A549 (cell line): ENCODE results near the gene ABCB8. TPM values are rescaled to one million over a fixed set of nuclear protein-coding genes. Genes with fewer than 3 reads are reported as not detected.

ENCODE experiments used
- ATAC-seq, 2 experiments: fragments of 200-7000 bp in 1 of 2; fragments of >200 bp in 1 of 2; cut with Nextera tagmentation in 1 of 2; cut with Tn5 transposase in 1 of 2; 3 replicates each; pipeline versions ENCODE4 v1.8.0 to v1.9.1; 2018 to 2020; ENCODE audit warnings: mild to moderate bottlenecking in 1 of 2, moderate library complexity in 1 of 2
- CTCF ChIA-PET: fragments of 300-600 bp; sonication (Branson Sonifier 250); formaldehyde crosslinking; extraction: SDS; loops from one replicate; lab custom pipeline; 2021; ENCODE audit warnings: antibody characterized with exemption, inconsistent platforms; lab: Yijun Ruan, JAX
- POLR2A ChIA-PET: fragments of 350-600 bp; formaldehyde crosslinking; extraction: SDS; loops from one replicate; lab custom pipeline; 2021; ENCODE audit warnings: antibody characterized with exemption, inconsistent platforms; lab: Yijun Ruan, JAX
- DNase-seq, 2 experiments: peaks; one replicate each; pipeline versions ENCODE4 v3.0.0 to v3.0.0-alpha.2; 2011 to 2016; ENCODE audit warnings: low read depth in 1 of 2, low spot score in 1 of 2
- FAIRE-seq: peaks from 2 replicates; lab custom pipeline; 2011; peaks lifted over from hg19 to GRCh38; lab: Jason Lieb, UNC
- H3K27ac ChIP-seq, 2 experiments: fragments of >200 bp; sonication (Bioruptor Twin); formaldehyde crosslinking; 3 replicates each; pipeline ENCODE4 v1.5.1; 2016 to 2017
- H3K4me1 ChIP-seq: fragments of >200 bp; sonication (Bioruptor Twin); formaldehyde crosslinking; 3 replicates; pipeline ENCODE4 v1.6.1; 2016
- H3K4me2 ChIP-seq: fragments of >200 bp; sonication (Bioruptor Twin); formaldehyde crosslinking; 3 replicates; pipeline ENCODE4 v1.6.1; 2016
- H3K4me3 ChIP-seq: fragments of >200 bp; sonication (Bioruptor Twin); formaldehyde crosslinking; 3 replicates; pipeline ENCODE4 v1.5.1; 2016
- H3K9me3 ChIP-seq: fragments of >200 bp; sonication (Bioruptor Twin); formaldehyde crosslinking; 3 replicates; pipeline ENCODE4 v1.6.1; 2016
- ATOH8 ChIP-seq: fragments of 250-450 bp; sonication (Bioruptor Pico); IDR thresholded peaks from 2 replicates; pipeline ENCODE4 v1.5.0; 2020; ENCODE audit warnings: low read depth, mild to moderate bottlenecking, moderate library complexity
- BCL3 ChIP-seq: fragments of >200 bp; sonication (Bioruptor Twin); formaldehyde crosslinking; IDR thresholded peaks from 3 replicates; pipeline ENCODE4 v1.6.1; 2016
- BHLHE40 ChIP-seq: IDR thresholded peaks from 2 replicates; pipeline ENCODE4 v1.6.1; 2012; ENCODE audit warnings: low read depth, low read length, inconsistent platforms
- CBX2 ChIP-seq: fragments of 200-600 bp; sonication (generic); IDR thresholded peaks from 2 replicates; pipeline ENCODE4 v1.6.1; 2016; ENCODE audit warnings: low read depth, mild to moderate bottlenecking, borderline replicate concordance
- EHF ChIP-seq: fragments of 250-450 bp; sonication (Bioruptor Pico); IDR thresholded peaks from 2 replicates; pipeline ENCODE4 v1.5.0; 2020; ENCODE audit warnings: mild to moderate bottlenecking
- EHMT2 ChIP-seq: fragments of 200-600 bp; sonication (generic); IDR thresholded peaks from 2 replicates; pipeline ENCODE4 v1.6.1; 2016; ENCODE audit warnings: antibody characterized with exemption, low read depth, mild to moderate bottlenecking, moderate library complexity
- FOSB ChIP-seq: fragments of 250-450 bp; sonication (Bioruptor Pico); IDR thresholded peaks from 2 replicates; pipeline ENCODE4 v1.5.0; 2020; ENCODE audit warnings: mild to moderate bottlenecking, moderate library complexity
- HDAC2 ChIP-seq: fragments of 200-600 bp; sonication (generic); IDR thresholded peaks from 2 replicates; pipeline ENCODE4 v1.6.1; 2016
- HOXB13 ChIP-seq: fragments of 250-450 bp; sonication (Bioruptor Pico); IDR thresholded peaks from 2 replicates; pipeline ENCODE4 v1.5.0; 2020; ENCODE audit warnings: low read depth, mild to moderate bottlenecking, moderate library complexity
- JUNB ChIP-seq: fragments of >200 bp; sonication (Bioruptor Twin); formaldehyde crosslinking; IDR thresholded peaks from 2 replicates; pipeline ENCODE4 v1.6.1; 2016
- MAFK ChIP-seq: fragments of 450-650 bp; IDR thresholded peaks from 2 replicates; pipeline ENCODE4 v1.6.1; 2014; ENCODE audit not compliant: partially characterized antibody
- MAX ChIP-seq: IDR thresholded peaks from 2 replicates; pipeline ENCODE4 v1.6.1; 2012
- MAZ ChIP-seq: fragments of 150-350 bp; IDR thresholded peaks from 2 replicates; pipeline ENCODE4 v1.6.1; 2014; ENCODE audit warnings: antibody characterized with exemption, low read depth, low read length, borderline replicate concordance
- NPAS2 ChIP-seq: fragments of 250-450 bp; sonication (Bioruptor Pico); IDR thresholded peaks from 2 replicates; pipeline ENCODE4 v1.8.0; 2022; ENCODE audit warnings: mild to moderate bottlenecking, moderate library complexity, borderline replicate concordance
- PBX3 ChIP-seq: IDR thresholded peaks from 2 replicates; pipeline ENCODE4 v1.6.1; 2012
- POLR2AphosphoS2 ChIP-seq: conservative IDR thresholded peaks from 2 replicates; pipeline ENCODE4 v1.6.1; 2012; ENCODE audit warnings: low read length, improper control_type of control experiment, inconsistent platforms
- RCOR1 ChIP-seq: fragments of 150-350 bp; IDR thresholded peaks from 2 replicates; pipeline ENCODE4 v1.6.1; 2014; ENCODE audit warnings: antibody characterized with exemption, low read length, low read depth
- RFX5 ChIP-seq: fragments of 450-650 bp; IDR thresholded peaks from 2 replicates; pipeline ENCODE4 v1.7.1; 2014; ENCODE audit warnings: antibody characterized with exemption, mild to moderate bottlenecking, moderate library complexity
- RNF2 ChIP-seq: fragments of 200-600 bp; sonication (generic); IDR thresholded peaks from 2 replicates; pipeline ENCODE4 v1.6.1; 2016; ENCODE audit warnings: low read depth, mild to moderate bottlenecking, antibody characterized with exemption, moderate library complexity, borderline replicate concordance
- SREBF2 ChIP-seq: fragments of 450-650 bp; IDR thresholded peaks from 2 replicates; pipeline ENCODE4 v1.6.1; 2014; ENCODE audit warnings: mild to moderate bottlenecking, moderate library complexity
- ZNF302 ChIP-seq: fragments of 250-450 bp; sonication (Bioruptor Pico); IDR thresholded peaks from 2 replicates; pipeline ENCODE4 v1.9.0; 2021; ENCODE audit warnings: inconsistent platforms, mild to moderate bottlenecking, moderate library complexity
- whole genome bisulfite sequencing: methylation state at CpG from one replicate; pipeline ENCODE4 v1.1.6; 2017; ENCODE audit errors: missing lambda C conversion rate; 5-methylcytosine and 5-hydroxymethylcytosine counted together
- polyA plus RNA-seq, 4 experiments: library from polyadenylated mRNA; depleted of rRNA in 3 of 4; stranded (reverse); fragments of >200 nt; fragmentation: RNase III in 1 of 4; extraction: RNeasy Plus Mini Kit Qiagen cat#74134 plus additional on column Dnase treatment in 1 of 4; gene quantifications; 2 replicates in 3 of 4; 3 replicates in 1 of 4; pipeline ENCODE4 v1.2.3, GENCODE V29; 2011 to 2017

ABCB8 gene
- polyA plus RNA-seq, 2 of the 4 experiments (the other 2 are of a cell fraction), result 19.6 to 41.1 TPM

GRCh38 chr7:150999001-150999400, 29.2 kb upstream of the ABCB8 start:
- no peak overlapping the region for H3K4me3 ChIP-seq
- WGBS, result 83% methylated on average over 4 of the region's 12 CpGs
- ChIA-PET CTCF (interaction anchor here (1.0 to 1.9 kb wide), 6 partner anchors 8 to 112 kb away, joined by 3 to 7 read pairs (median 4); no protein-coding TSS in a partner anchor), POLR2A (no interaction called here)
- H3K9me3 ChIP-seq, result no peaks in the 10 kb centered on the region
- FAIRE-seq, result no peak
- no peak for TF ChIP-seq HOXB13 (CRISPR knock-in tag)
- TF ChIP-seq MAX, result no peak
- no peak for TF ChIP-seq FOSB
- TF ChIP-seq BCL3, result no peak
- no peak for TF ChIP-seq MAFK
- no peak for TF ChIP-seq ZNF302 (CRISPR knock-in tag)
- no peak for TF ChIP-seq JUNB
- TF ChIP-seq SREBF2, result no peak
- no peak for TF ChIP-seq ATOH8 (CRISPR knock-in tag)
- TF ChIP-seq POLR2AphosphoS2, result no peak
- no peak for TF ChIP-seq RFX5
- no peak overlapping the region for H3K4me2 ChIP-seq
- ATAC-seq, result no peak
- no peak for DNase-seq
- 0 out of 3 replicates have a peak, but pooled peaks cover 5% of the 10 kb centered on the region for H3K4me1 ChIP-seq
- no peak overlapping the region for H3K27ac ChIP-seq

GRCh38 chr7:150999497-151000230, 28.6 kb upstream of the ABCB8 start:
- WGBS, result 85% methylated on average over 4 of the region's 5 CpGs
- Histone ChIP-seq H3K4me1 (0 out of 3 replicates have a peak, but pooled peaks cover 5% of the 10 kb centered on the region), H3K27ac (no peak overlapping the region), H3K4me2 (no peak overlapping the region), H3K4me3 (no peak overlapping the region), H3K9me3 (no peaks in the 10 kb centered on the region)
- POLR2A ChIA-PET, result no interaction called here
- ATAC-seq (no peak), FAIRE-seq (no peak), DNase-seq (no peak)
- TF ChIP-seq MAZ (no peak), CBX2 (no peak), SREBF2 (no peak), RFX5 (no peak), BHLHE40 (no peak), RNF2 (no peak), PBX3 (no peak), EHF (CRISPR knock-in tag) (no peak), RCOR1 (no peak), NPAS2 (CRISPR knock-in tag) (no peak), EHMT2 (no peak), HDAC2 (no peak)
- CTCF ChIA-PET, result interaction anchor here (1.0 to 11.2 kb wide), 7 partner anchors 8 to 111 kb away, joined by 3 to 110 read pairs (median 3); partner anchors contain the start of gene ATG9B
